VCaP (cell line): Measurements from ENCODE around the gene SLC1A5.

Source experiments
- H3K27ac ChIP-seq: fragments of 450-650 bp; 2 replicates; pipeline ENCODE4 v1.5.1; 2017
- TF ChIP-seq, protein P1 (sequence below): fragments of 450-650 bp; conservative IDR thresholded peaks from 2 replicates; pipeline ENCODE4 v1.5.1; 2017; ENCODE audit warnings: mild to moderate bottlenecking, moderate library complexity

Gene SLC1A5

DNA sequence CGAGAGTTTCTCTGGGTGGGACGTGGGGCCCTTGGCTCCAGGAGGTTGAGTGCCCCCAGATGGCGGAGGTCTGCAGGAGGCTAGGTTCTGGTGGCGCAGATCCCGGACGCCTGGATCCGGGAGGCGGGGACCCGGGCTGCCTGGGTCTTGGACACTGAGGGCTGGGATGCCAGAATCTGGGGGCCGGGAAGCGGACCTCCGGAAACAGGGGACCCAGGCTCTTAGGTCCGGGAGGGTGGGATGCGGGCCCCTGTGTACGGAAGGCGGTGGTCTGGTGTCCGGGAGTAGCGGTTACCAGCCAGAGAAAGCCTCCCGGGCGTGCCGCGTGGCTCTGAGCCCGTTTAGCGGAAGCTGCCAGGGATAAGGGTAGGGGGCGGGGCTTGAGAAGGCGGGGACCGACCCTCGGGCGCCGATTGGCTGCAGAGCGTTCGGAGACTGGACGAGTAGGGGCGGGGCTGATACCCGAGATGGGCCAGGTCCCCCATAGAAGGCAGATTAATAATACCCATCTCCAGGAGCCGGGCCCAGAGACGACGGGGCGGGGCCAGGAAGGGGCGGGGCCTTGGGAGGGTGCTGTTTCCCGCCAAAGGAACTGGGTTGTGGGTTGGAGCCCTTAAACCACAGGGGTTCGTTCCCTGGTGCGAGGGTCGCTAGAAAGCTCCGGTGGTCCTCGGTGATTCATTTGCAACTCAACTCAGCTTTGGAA lies at the start of gene SLC1A5:
Gene SLC1A5, minus strand, starts transcription at position 333 of the 706 bp plus-strand sequence. CDS start 629 bp downstream, outside the sequence.
- H3K27ac ChIP-seq: peak within 1 kb of the TSS; percentile 89
- TF ChIP-seq, protein P1, sequence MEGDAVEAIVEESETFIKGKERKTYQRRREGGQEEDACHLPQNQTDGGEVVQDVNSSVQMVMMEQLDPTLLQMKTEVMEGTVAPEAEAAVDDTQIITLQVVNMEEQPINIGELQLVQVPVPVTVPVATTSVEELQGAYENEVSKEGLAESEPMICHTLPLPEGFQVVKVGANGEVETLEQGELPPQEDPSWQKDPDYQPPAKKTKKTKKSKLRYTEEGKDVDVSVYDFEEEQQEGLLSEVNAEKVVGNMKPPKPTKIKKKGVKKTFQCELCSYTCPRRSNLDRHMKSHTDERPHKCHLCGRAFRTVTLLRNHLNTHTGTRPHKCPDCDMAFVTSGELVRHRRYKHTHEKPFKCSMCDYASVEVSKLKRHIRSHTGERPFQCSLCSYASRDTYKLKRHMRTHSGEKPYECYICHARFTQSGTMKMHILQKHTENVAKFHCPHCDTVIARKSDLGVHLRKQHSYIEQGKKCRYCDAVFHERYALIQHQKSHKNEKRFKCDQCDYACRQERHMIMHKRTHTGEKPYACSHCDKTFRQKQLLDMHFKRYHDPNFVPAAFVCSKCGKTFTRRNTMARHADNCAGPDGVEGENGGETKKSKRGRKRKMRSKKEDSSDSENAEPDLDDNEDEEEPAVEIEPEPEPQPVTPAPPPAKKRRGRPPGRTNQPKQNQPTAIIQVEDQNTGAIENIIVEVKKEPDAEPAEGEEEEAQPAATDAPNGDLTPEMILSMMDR: no peak; the same call in 1 of the 2 replicates

DNA sequence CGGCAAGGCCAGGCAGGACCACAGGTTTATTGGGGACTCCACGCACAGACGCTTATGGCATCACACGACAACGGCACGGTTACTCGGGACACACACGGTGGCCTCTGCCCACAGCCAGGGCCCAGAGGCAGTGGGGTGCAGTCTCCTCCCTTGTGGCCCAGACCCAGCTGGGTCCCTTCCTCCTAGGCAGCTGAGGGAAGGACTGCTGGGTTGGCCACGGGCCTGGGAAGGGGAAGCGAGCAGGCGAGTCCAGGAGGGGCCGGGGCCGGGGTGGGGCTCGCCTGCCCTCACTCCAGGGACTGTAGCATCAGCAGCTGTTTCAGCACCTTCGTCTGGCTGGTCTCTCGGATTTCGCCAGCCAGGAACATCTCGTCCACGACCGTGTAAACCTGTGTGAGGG lies 49.8 kb upstream of the SLC1A5 start:
- no peak overlapping the region for H3K27ac ChIP-seq
- TF ChIP-seq, protein P1: no peak

DNA sequence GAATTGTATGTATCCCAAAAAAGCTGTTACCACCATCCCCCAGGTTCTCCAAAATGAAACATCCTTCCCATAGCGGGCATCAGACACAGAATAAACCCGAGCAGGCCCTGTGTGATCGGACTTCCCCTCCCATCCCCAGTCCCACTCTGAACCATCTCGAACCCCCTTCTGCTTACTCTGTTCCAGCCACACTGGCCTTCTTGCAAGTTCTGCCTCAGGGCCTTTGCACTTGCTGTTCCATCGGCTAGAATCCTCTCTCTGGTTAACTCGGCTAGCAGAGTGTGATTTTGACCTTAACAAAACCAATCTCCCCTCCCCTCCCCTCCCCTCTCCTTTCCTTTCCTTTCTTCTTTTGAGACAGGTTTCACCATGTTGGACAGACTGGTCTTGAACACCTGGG lies 46.6 kb upstream of the SLC1A5 start:
- no peak overlapping the region for H3K27ac ChIP-seq
- TF ChIP-seq, protein P1: no peak

GRCh38 chr19:46834121-46834520 lies 45.7 kb upstream of the SLC1A5 start:
- H3K27ac ChIP-seq: no peak overlapping the region
- TF ChIP-seq, protein P1: no peak

DNA sequence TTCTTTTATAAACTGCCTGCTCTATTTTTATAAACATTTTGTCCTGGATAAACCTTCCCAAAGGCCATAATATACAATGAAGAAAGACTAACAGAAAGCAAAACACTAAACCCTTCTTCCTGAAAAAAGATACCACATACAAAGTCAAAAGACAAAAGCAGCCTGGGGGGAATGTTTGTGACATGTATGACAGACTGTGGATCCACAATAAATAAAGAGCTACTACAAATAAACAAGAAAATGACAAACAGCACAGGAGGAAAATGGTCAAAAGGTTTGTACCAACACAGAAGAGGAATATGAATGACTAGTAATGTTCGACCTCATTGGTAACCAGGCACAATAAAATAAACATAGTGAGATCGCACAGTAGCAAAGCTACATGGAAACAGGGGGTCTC lies 42.5 kb upstream of the SLC1A5 start:
- TF ChIP-seq, protein P1: no peak
- H3K27ac ChIP-seq: peak overlapping the region; percentile 84

DNA sequence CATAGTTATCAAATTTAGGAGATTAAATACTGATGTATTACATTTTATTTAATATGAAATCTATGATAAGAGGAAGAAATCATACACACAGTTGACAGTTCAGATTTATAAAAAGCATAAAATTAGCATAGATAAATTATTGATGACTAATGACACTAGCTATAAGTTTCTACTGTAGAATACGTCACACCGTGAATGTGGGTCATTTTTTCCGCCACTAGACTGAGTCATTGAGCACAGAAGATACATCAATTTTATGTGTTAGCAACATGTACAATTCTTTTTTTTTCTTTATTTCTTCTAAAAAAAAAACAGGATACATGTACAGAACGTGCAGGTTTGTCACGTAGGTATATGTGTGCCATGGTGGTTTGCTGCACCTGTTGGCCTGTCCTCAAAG lies 40.1 kb upstream of the SLC1A5 start:
- peak overlapping the region; percentile 84; the same call in 1 of the 2 replicates for H3K27ac ChIP-seq
- TF ChIP-seq, protein P1: no peak

DNA sequence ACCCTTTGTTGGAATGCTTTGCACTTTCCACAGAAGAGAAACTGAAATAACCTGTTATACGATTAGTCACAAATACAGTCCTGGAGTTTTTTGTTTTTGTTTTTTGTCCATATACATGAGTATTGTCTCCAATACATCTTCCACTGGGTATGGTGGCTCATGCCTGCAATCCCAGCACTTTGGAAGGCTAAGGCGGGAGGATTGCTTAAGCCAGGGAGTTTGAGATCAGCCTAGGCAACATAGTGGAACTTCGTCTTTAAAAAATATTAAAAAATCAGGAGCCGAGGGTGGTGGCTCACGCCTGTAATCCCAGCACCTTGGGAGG lies 37.3 kb upstream of the SLC1A5 start:
- 0 out of 2 replicates have a peak overlapping the region, but pooled peaks have one; percentile 55 for H3K27ac ChIP-seq
- TF ChIP-seq, protein P1: no peak
